Natural killer cell (primary cell): Measurements from ENCODE around the gene INTS1. TPM values are rescaled to one million over a fixed set of nuclear protein-coding genes. Genes with fewer than 3 reads are reported as not detected.

Source experiments
- ATAC-seq, 3 donors: fragments of 150-1000 bp in 2 of 3; fragments of 200-7000 bp in 1 of 3; cut with Tn5 transposase; 1 replicate in 1 of 3; 2 replicates in 2 of 3; pipeline ENCODE4 v1.10.0; 2021; ENCODE audit warnings: mild to moderate bottlenecking in 2 of 3, moderate library complexity in 2 of 3
- DNase-seq, 2 donors: peaks; one replicate each; pipeline versions ENCODE4 v3.0.0 to v3.0.0-alpha.2; 2013 to 2021; ENCODE audit warnings: mixed read lengths in 1 of 2
- H3K27ac ChIP-seq: one replicate; pipeline ENCODE4 v1.5.1; 2013; ENCODE audit warnings: mild to moderate bottlenecking, low read length
- H3K27me3 ChIP-seq: one replicate; pipeline ENCODE4 v1.6.1; 2013; ENCODE audit warnings: low read length; ENCODE audit not compliant: control insufficient read depth, insufficient read depth
- H3K36me3 ChIP-seq: one replicate; pipeline ENCODE4 v1.6.1; 2013; ENCODE audit warnings: low read length; ENCODE audit not compliant: control insufficient read depth, insufficient read depth
- H3K4me1 ChIP-seq: one replicate; pipeline ENCODE4 v1.6.1; 2013; ENCODE audit warnings: low read length; ENCODE audit not compliant: control insufficient read depth, insufficient read depth
- H3K4me3 ChIP-seq: one replicate; pipeline ENCODE4 v1.5.1; 2013; ENCODE audit warnings: low read length
- H3K9me3 ChIP-seq: one replicate; pipeline ENCODE4 v1.6.1; 2013; ENCODE audit warnings: low read length; ENCODE audit not compliant: control insufficient read depth, insufficient read depth
- H3K27ac Mint-ChIP-seq, 2 donors: one replicate each; pipeline ENCODE4 v1.8.0; 2022; ENCODE audit warnings: mild to moderate bottlenecking in 2 of 2, mixed read lengths in 2 of 2, moderate library complexity in 1 of 2
- H3K27me3 Mint-ChIP-seq, 2 donors: one replicate each; pipeline ENCODE4 v1.8.0; 2022; ENCODE audit warnings: low read depth in 2 of 2, mixed read lengths in 2 of 2
- H3K36me3 Mint-ChIP-seq: one replicate; pipeline ENCODE4 v1.8.0; 2022; ENCODE audit warnings: mixed read lengths
- H3K4me1 Mint-ChIP-seq, 2 donors: one replicate each; pipeline ENCODE4 v1.8.0; 2022; ENCODE audit warnings: mixed read lengths in 2 of 2
- H3K4me3 Mint-ChIP-seq: one replicate; pipeline ENCODE4 v1.8.0; 2022; ENCODE audit warnings: mild to moderate bottlenecking, moderate library complexity, mixed read lengths
- H3K9me3 Mint-ChIP-seq, 2 donors: one replicate each; pipeline ENCODE4 v1.8.0; 2022; ENCODE audit warnings: mixed read lengths in 2 of 2
- WGBS: methylation state at CpG from one replicate; pipeline ENCODE4 v1.1.7; 2013; ENCODE audit warnings: missing lambda C conversion rate; ENCODE audit not compliant: insufficient coverage; 5-methylcytosine and 5-hydroxymethylcytosine counted together
- intact Hi-C: fragments of 100-400 bp; cut with micrococcal nuclease; formaldehyde crosslinking; loops from one replicate; pipeline ENCODE4 v1.14.2; 2022
- total RNA-seq, 4 donors: library from RNA; stranded (reverse); fragments of 120-200 nt in 1 of 4; gene quantifications; one replicate each; pipeline versions ENCODE4 v1.2.3 to v1.2.4, GENCODE V29; 2013 to 2022
- TF ChIP-seq, protein P1 (sequence below): fragments of 200-600 bp; IDR thresholded peaks from one replicate; pipeline ENCODE4 v1.8.0; 2022; ENCODE audit warnings: antibody characterized with exemption

Gene INTS1
- total RNA-seq, 3 donors from 2014 or later (not counting 1 experiment from before 2014, with no cell fraction given): 92.7 to 115 (median 111) TPM

- ATAC-seq (no peak), DNase-seq (no peak)
- Histone ChIP-seq H3K27me3 (no peaks in the 10 kb centered on the region), H3K9me3 (no peaks in the 10 kb centered on the region), H3K27ac (no peak overlapping the region), H3K4me1 (no peaks in the 10 kb centered on the region), H3K4me3 (no peak overlapping the region), H3K36me3 (peaks cover 10% of the 10 kb centered on the region)
- Mint-ChIP-seq H3K27ac (no peak overlapping the region), H3K9me3 (no peaks in the 10 kb centered on the region), H3K36me3 (no peaks in the 10 kb centered on the region), H3K4me3 (no peak overlapping the region), H3K27me3 (no peaks in the 10 kb centered on the region), H3K4me1 (peaks cover 0 to 9% of the 10 kb centered on the region in 2 donors)
- 91% methylated on average over 41 of the region's 41 CpGs for WGBS
- TF ChIP-seq, protein P1, sequence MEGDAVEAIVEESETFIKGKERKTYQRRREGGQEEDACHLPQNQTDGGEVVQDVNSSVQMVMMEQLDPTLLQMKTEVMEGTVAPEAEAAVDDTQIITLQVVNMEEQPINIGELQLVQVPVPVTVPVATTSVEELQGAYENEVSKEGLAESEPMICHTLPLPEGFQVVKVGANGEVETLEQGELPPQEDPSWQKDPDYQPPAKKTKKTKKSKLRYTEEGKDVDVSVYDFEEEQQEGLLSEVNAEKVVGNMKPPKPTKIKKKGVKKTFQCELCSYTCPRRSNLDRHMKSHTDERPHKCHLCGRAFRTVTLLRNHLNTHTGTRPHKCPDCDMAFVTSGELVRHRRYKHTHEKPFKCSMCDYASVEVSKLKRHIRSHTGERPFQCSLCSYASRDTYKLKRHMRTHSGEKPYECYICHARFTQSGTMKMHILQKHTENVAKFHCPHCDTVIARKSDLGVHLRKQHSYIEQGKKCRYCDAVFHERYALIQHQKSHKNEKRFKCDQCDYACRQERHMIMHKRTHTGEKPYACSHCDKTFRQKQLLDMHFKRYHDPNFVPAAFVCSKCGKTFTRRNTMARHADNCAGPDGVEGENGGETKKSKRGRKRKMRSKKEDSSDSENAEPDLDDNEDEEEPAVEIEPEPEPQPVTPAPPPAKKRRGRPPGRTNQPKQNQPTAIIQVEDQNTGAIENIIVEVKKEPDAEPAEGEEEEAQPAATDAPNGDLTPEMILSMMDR: no peak
- intact Hi-C loops: no loop called here
Observed at GRCh38 chr7:1546909-1547776, 43.0 kb upstream of the INTS1 start.

DNA sequence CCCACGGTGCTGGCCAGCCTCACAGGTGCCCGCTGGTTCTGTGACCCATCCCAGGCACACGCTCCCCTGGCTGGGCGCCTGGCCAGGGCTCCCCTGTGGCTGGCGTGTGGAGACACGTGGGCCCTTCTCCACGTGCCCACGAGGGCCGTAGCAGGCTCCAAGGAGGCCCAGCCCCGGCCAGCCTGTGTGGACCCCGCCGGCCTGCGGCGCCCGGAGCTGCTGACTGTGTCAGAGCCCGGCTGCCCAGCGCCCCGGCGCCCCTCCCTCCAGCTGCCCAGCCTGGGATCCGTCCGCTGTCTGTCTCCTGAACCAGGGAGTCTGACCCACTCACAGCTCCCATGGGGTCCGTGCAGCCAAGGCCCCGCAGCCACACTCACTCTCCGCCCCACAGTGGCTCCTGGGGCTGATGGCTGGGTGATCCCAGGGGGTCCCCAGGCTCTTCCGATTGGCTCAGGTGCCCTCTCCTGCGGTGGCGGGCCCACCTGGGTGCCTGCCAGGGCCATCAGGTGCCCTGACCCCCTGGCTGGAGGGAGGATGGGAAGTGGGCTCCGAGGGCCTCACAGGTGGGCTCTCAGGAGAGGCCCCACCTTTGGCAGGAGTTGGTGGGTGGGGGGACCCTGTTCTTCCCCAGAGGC, 42.2 kb upstream of the INTS1 start:
- TF ChIP-seq, protein P1: no peak
- Histone ChIP-seq H3K4me1 (no peaks in the 10 kb centered on the region), H3K27ac (no peak overlapping the region), H3K4me3 (no peak overlapping the region), H3K9me3 (no peaks in the 10 kb centered on the region), H3K27me3 (no peaks in the 10 kb centered on the region), H3K36me3 (peaks cover 10% of the 10 kb centered on the region)
- H3K36me3 Mint-ChIP-seq: no peaks in the 10 kb centered on the region
- H3K27ac Mint-ChIP-seq: peak overlapping the region in 1 of 2 donors; percentile 33
- no peaks in the 10 kb centered on the region for H3K27me3 Mint-ChIP-seq
- no peak overlapping the region for H3K4me3 Mint-ChIP-seq
- ATAC-seq (peak in 1 of 3 donors; percentile 8), DNase-seq (no peak)
- 91% methylated on average over 28 of the region's 28 CpGs for WGBS
- H3K9me3 Mint-ChIP-seq: no peaks in the 10 kb centered on the region
- H3K4me1 Mint-ChIP-seq: peaks cover 0 to 9% of the 10 kb centered on the region in 2 donors
- intact Hi-C loops: no loop called here

GRCh38 chr7:1545417-1546246, 41.4 kb upstream of the INTS1 start:
- no peak overlapping the region for H3K27ac ChIP-seq
- no peaks in the 10 kb centered on the region for H3K27me3 ChIP-seq
- no peaks in the 10 kb centered on the region for H3K9me3 ChIP-seq
- H3K36me3 ChIP-seq: peaks cover 16% of the 10 kb centered on the region
- 81% methylated on average over 40 of the region's 40 CpGs for WGBS
- Mint-ChIP-seq H3K27ac (peak overlapping the region in 1 of 2 donors; percentile 33), H3K9me3 (no peaks in the 10 kb centered on the region), H3K36me3 (no peaks in the 10 kb centered on the region), H3K27me3 (no peaks in the 10 kb centered on the region), H3K4me1 (peaks cover 0 to 9% of the 10 kb centered on the region in 2 donors), H3K4me3 (no peak overlapping the region)
- intact Hi-C loops: no loop called here
- ATAC-seq (peak in 1 of 3 donors; percentile 11), DNase-seq (no peak)
- H3K4me1 ChIP-seq: no peaks in the 10 kb centered on the region
- TF ChIP-seq, protein P1: no peak
- no peak overlapping the region for H3K4me3 ChIP-seq
